ENCODE data around the gene MBD2.

MBD2 gene

GRCh38 chr18:54255141-54255540 is 30.7 kb upstream of the MBD2 start:
- TF ChIP-seq CTCF (conservative IDR thresholded peaks at IDR 0.05; ENCODE audit: low read depth, low read length), result no peak
- Histone ChIP-seq H3K4me3 (IDR thresholded peaks at IDR 0.05; ENCODE audit: insufficient read depth, low read depth, low read length) (no peak overlapping the region), H3K9ac (no peak overlapping the region), H3K4me2 (no peak overlapping the region), H3K27me3 (ENCODE audit: insufficient read depth, low read depth) (no peaks in the 10 kb centered on the region), H4K20me1 (ENCODE audit: insufficient read depth) (no peaks in the 10 kb centered on the region), H2AFZ (ENCODE audit: low read depth) (no peak overlapping the region), H3K4me1 (ENCODE audit: low read depth, poor library complexity, severe bottlenecking) (peaks cover 10% of the 10 kb centered on the region), H3K27ac (no peak overlapping the region), H3K36me3 (ENCODE audit: insufficient read depth) (no peaks in the 10 kb centered on the region), H3K79me2 (ENCODE audit: insufficient read depth, low read depth) (no peaks in the 10 kb centered on the region)

- Histone ChIP-seq H3K4me2 (no peak overlapping the region), H3K27ac (no peak overlapping the region), H2AFZ (ENCODE audit: low read depth) (no peak overlapping the region), H3K27me3 (ENCODE audit: insufficient read depth, low read depth) (no peaks in the 10 kb centered on the region), H3K79me2 (ENCODE audit: insufficient read depth, low read depth) (no peaks in the 10 kb centered on the region), H3K9ac (no peak overlapping the region), H3K4me1 (ENCODE audit: low read depth, poor library complexity, severe bottlenecking) (peaks cover 10% of the 10 kb centered on the region), H3K4me3 (IDR thresholded peaks at IDR 0.05; ENCODE audit: insufficient read depth, low read depth, low read length) (no peak overlapping the region), H4K20me1 (ENCODE audit: insufficient read depth) (no peaks in the 10 kb centered on the region), H3K36me3 (ENCODE audit: insufficient read depth) (no peaks in the 10 kb centered on the region)
- TF ChIP-seq CTCF (conservative IDR thresholded peaks at IDR 0.05; ENCODE audit: low read depth, low read length), result no peak
Observed at GRCh38 chr18:54254265-54254758, 29.8 kb upstream of the MBD2 start.

GRCh38 chr18:54251606-54252390 is 27.3 kb upstream of the MBD2 start:
- H3K27me3 ChIP-seq (ENCODE audit: insufficient read depth, low read depth), result no peaks in the 10 kb centered on the region
- H3K27ac ChIP-seq, result no peak overlapping the region
- H3K79me2 ChIP-seq (ENCODE audit: insufficient read depth, low read depth), result no peaks in the 10 kb centered on the region
- no peak overlapping the region for H3K4me3 ChIP-seq (IDR thresholded peaks at IDR 0.05; ENCODE audit: insufficient read depth, low read depth, low read length)
- no peaks in the 10 kb centered on the region for H3K36me3 ChIP-seq (ENCODE audit: insufficient read depth)
- H3K4me1 ChIP-seq (ENCODE audit: low read depth, poor library complexity, severe bottlenecking), result peaks cover 25% of the 10 kb centered on the region
- H4K20me1 ChIP-seq (ENCODE audit: insufficient read depth), result no peaks in the 10 kb centered on the region
- TF ChIP-seq CTCF (conservative IDR thresholded peaks at IDR 0.05; ENCODE audit: low read depth, low read length), result no peak
- no peak overlapping the region for H3K9ac ChIP-seq
- no peak overlapping the region for H3K4me2 ChIP-seq
- H2AFZ ChIP-seq (ENCODE audit: low read depth), result no peak overlapping the region

GRCh38 chr18:54250846-54251261 is 26.4 kb upstream of the MBD2 start:
- H3K79me2 ChIP-seq (ENCODE audit: insufficient read depth, low read depth), result no peaks in the 10 kb centered on the region
- H3K4me1 ChIP-seq (ENCODE audit: low read depth, poor library complexity, severe bottlenecking), result peaks cover 30% of the 10 kb centered on the region
- H2AFZ ChIP-seq (ENCODE audit: low read depth), result no peak overlapping the region
- no peaks in the 10 kb centered on the region for H3K27me3 ChIP-seq (ENCODE audit: insufficient read depth, low read depth)
- H3K4me2 ChIP-seq, result no peak overlapping the region
- no peak overlapping the region for H3K4me3 ChIP-seq (IDR thresholded peaks at IDR 0.05; ENCODE audit: insufficient read depth, low read depth, low read length)
- no peaks in the 10 kb centered on the region for H3K36me3 ChIP-seq (ENCODE audit: insufficient read depth)
- H3K9ac ChIP-seq, result no peak overlapping the region
- H4K20me1 ChIP-seq (ENCODE audit: insufficient read depth), result no peaks in the 10 kb centered on the region
- H3K27ac ChIP-seq, result no peak overlapping the region
- no peak for TF ChIP-seq CTCF (conservative IDR thresholded peaks at IDR 0.05; ENCODE audit: low read depth, low read length)
